ENCODE results near the gene LRRTM4. TPM values are rescaled to one million over a fixed set of nuclear protein-coding genes. Genes with fewer than 3 reads are reported as not detected.

The LRRTM4 gene
- total and polyA plus RNA-seq, 8 donors, result 0.15 to 1.3 (median 0.28) TPM; not detected in 1

- Histone ChIP-seq H3K27ac (no peak overlapping the region), H3K9me3 (no peaks in the 10 kb centered on the region), H3K4me1 (no peaks in the 10 kb centered on the region), H3K4me3 (no peak overlapping the region), H3K27me3 (no peaks in the 10 kb centered on the region), H3K36me3 (no peaks in the 10 kb centered on the region)
- no peak for TF ChIP-seq CTCF (IDR thresholded peaks at IDR 0.05)
- DNase-seq, result no peak
- FAIRE-seq, result no peak
- WGBS, 2 donors, result 29 to 31% methylated on average over 1 of the region's 1 CpG
- no peak for ATAC-seq
- intact Hi-C loops (cut with DNase I), result no loop called here
Measured at GRCh38 chr2:76752506-76752905, 769.7 kb downstream of the LRRTM4 start.

- intact Hi-C loops (cut with DNase I), result no loop called here
- Histone ChIP-seq H3K9me3 (no peaks in the 10 kb centered on the region), H3K27ac (no peak overlapping the region), H3K4me1 (no peaks in the 10 kb centered on the region), H3K36me3 (no peaks in the 10 kb centered on the region), H3K27me3 (no peaks in the 10 kb centered on the region), H3K4me3 (no peak overlapping the region)
- no peak for TF ChIP-seq CTCF (IDR thresholded peaks at IDR 0.05)
- no peak for ATAC-seq
- no peak for DNase-seq
- FAIRE-seq, result no peak
Measured at GRCh38 chr2:76749858-76750257, 772.3 kb downstream of the LRRTM4 start.

- ATAC-seq (no peak), DNase-seq (peak in 2 of 6 donors; percentile 24 to 43), FAIRE-seq (no peak)
- Histone ChIP-seq H3K4me3 (no peak overlapping the region), H3K27me3 (no peaks in the 10 kb centered on the region), H3K36me3 (no peaks in the 10 kb centered on the region), H3K4me1 (no peaks in the 10 kb centered on the region), H3K27ac (no peak overlapping the region), H3K9me3 (no peaks in the 10 kb centered on the region)
- TF ChIP-seq CTCF (IDR thresholded peaks at IDR 0.05), result no peak
- intact Hi-C loops (cut with DNase I), result no loop called here
- 80 to 83% methylated on average over 14 of the region's 14 CpGs for WGBS, 2 donors
Measured at GRCh38 chr2:76748581-76749296, 773.4 kb downstream of the LRRTM4 start.

- no peak for FAIRE-seq
- Histone ChIP-seq H3K36me3 (no peaks in the 10 kb centered on the region), H3K4me3 (no peak overlapping the region), H3K27me3 (no peaks in the 10 kb centered on the region), H3K27ac (no peak overlapping the region), H3K9me3 (no peaks in the 10 kb centered on the region), H3K4me1 (no peaks in the 10 kb centered on the region)
- intact Hi-C loops (cut with DNase I), result no loop called here
- no peak for ATAC-seq
- no peak for TF ChIP-seq CTCF (IDR thresholded peaks at IDR 0.05)
- 70 to 90% methylated on average over 2 of the region's 2 CpGs for WGBS, 2 donors
- no peak for DNase-seq
Measured at GRCh38 chr2:76745605-76746004, 776.6 kb downstream of the LRRTM4 start.

GRCh38 chr2:76737607-76738006, 784.6 kb downstream of the LRRTM4 start:
- no peaks in the 10 kb centered on the region for H3K27me3 ChIP-seq
- no peak overlapping the region for H3K27ac ChIP-seq
- WGBS, 2 donors, result 87% methylated on average over 1 of the region's 1 CpG
- no peaks in the 10 kb centered on the region for H3K9me3 ChIP-seq
- FAIRE-seq, result no peak
- DNase-seq, result no peak
- no peak overlapping the region for H3K4me3 ChIP-seq
- intact Hi-C loops (cut with DNase I), result no loop called here
- H3K4me1 ChIP-seq, result no peaks in the 10 kb centered on the region
- TF ChIP-seq CTCF (IDR thresholded peaks at IDR 0.05), result no peak
- no peak for ATAC-seq
- H3K36me3 ChIP-seq, result no peaks in the 10 kb centered on the region

All from pancreas (tissue), 10 donors.